Nephron (organoid): ENCODE results near the gene ZNF366.

ENCODE experiments used
- H3K27ac Mint-ChIP-seq, 3 experiments: 2 replicates each; pipeline ENCODE4 v1.8.0; 2020; ENCODE audit warnings: mixed read lengths in 3 of 3, mild to moderate bottlenecking in 2 of 3, moderate library complexity in 1 of 3
- H3K27me3 Mint-ChIP-seq: 2 replicates; pipeline ENCODE4 v1.8.0; 2021; ENCODE audit warnings: low read depth, mild to moderate bottlenecking, moderate library complexity, mixed read lengths
- H3K36me3 Mint-ChIP-seq: 2 replicates; pipeline ENCODE4 v1.8.0; 2020; ENCODE audit warnings: low read depth, mixed read lengths
- H3K4me1 Mint-ChIP-seq: 2 replicates; pipeline ENCODE4 v1.8.0; 2020; ENCODE audit warnings: mixed read lengths
- H3K4me3 Mint-ChIP-seq, 3 experiments: 2 replicates each; pipeline ENCODE4 v1.8.0; 2020; ENCODE audit warnings: mild to moderate bottlenecking in 3 of 3, mixed read lengths in 3 of 3, moderate library complexity in 2 of 3
- H3K9me3 Mint-ChIP-seq: 2 replicates; pipeline ENCODE4 v1.8.0; 2020; ENCODE audit warnings: mixed read lengths
- CTCF ChIP-seq, 3 experiments: fragments of 200-600 bp; sonication (generic); IDR thresholded peaks; one replicate each; pipeline ENCODE4 v1.5.0; 2021; ENCODE audit warnings: antibody characterized with exemption in 3 of 3; ENCODE audit not compliant: unreplicated experiment in 3 of 3

ZNF366 gene

GRCh38 chr5:72540759-72541438 lies 33.7 kb upstream of the ZNF366 start:
- Mint-ChIP-seq H3K4me3 (no peak overlapping the region), H3K36me3 (no peaks in the 10 kb centered on the region), H3K9me3 (peaks cover 13% of the 10 kb centered on the region), H3K4me1 (peaks cover 19% of the 10 kb centered on the region), H3K27me3 (no peaks in the 10 kb centered on the region), H3K27ac (no peak overlapping the region)
- no peak for TF ChIP-seq CTCF (IDR thresholded peaks at IDR 0.05; ENCODE audit: unreplicated experiment in 3 of 3)

- Mint-ChIP-seq H3K27me3 (no peaks in the 10 kb centered on the region), H3K4me3 (no peak overlapping the region), H3K4me1 (peaks cover 19% of the 10 kb centered on the region), H3K9me3 (peaks cover 4% of the 10 kb centered on the region), H3K27ac (no peak overlapping the region), H3K36me3 (no peaks in the 10 kb centered on the region)
- no peak for TF ChIP-seq CTCF (IDR thresholded peaks at IDR 0.05; ENCODE audit: unreplicated experiment in 3 of 3)
Observed at GRCh38 chr5:72539726-72540125, 32.5 kb upstream of the ZNF366 start.

- Mint-ChIP-seq H3K27ac (no peak overlapping the region), H3K4me1 (peaks cover 19% of the 10 kb centered on the region), H3K4me3 (no peak overlapping the region), H3K36me3 (no peaks in the 10 kb centered on the region), H3K27me3 (no peaks in the 10 kb centered on the region), H3K9me3 (peaks cover 4% of the 10 kb centered on the region)
- TF ChIP-seq CTCF (IDR thresholded peaks at IDR 0.05; ENCODE audit: unreplicated experiment in 3 of 3): no peak
Observed at GRCh38 chr5:72539038-72539437, 31.8 kb upstream of the ZNF366 start.

DNA sequence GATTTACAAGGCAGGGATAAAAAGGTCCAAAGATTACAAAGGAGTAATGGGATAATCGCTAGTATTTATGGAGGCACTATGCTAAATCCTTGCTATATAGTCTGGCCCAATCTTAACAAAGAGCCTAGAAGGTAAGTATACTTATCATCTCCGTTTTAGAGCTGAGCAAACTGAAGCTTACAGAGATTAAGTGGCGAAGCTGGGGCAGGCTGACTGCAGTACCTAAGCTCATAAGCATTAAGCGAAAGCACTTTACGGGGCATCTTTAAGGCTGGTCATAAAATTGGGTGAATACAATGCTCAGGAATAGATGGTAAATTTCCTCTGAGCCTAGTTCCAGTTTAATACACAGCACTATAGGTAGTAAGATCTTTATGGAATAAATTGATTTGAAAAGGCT lies 30.0 kb upstream of the ZNF366 start:
- Mint-ChIP-seq H3K4me1 (peaks cover 19% of the 10 kb centered on the region), H3K36me3 (no peaks in the 10 kb centered on the region), H3K9me3 (peaks cover 2% of the 10 kb centered on the region), H3K27me3 (no peaks in the 10 kb centered on the region), H3K27ac (no peak overlapping the region), H3K4me3 (no peak overlapping the region)
- TF ChIP-seq CTCF (IDR thresholded peaks at IDR 0.05; ENCODE audit: unreplicated experiment in 3 of 3): no peak

DNA sequence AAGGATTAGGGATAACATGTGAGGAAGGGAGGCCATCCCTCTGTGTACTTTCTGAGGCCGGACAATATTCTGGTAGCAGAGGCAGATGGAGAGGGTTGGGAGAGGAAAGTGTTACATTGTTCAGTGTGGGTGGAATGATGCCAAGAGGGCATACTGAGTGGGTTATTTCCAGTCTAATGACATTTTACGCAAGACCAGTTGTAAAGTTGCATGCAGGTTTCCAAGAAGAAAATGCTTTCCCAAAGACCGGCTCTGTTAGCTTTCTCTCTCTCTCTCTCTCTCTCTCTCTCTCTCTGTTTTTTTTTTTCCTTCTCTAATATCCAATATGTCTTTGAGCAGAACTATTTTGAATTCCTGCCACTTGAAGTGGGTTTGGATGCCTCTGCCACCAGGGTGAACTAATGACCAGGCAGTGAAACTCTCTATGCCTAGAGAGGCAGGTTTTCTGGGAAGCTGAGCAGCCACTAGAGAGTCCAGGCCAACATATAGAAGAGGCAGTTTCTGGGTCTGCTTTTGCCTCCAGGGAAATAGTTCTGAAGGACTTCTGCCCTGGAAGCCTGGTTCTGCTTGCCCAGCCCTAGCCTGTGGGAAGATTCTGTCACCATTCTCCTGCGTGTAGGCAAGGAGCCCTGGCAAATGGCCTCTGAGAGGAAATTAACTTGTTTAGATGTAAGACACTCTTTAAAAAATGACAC lies 24.4 kb upstream of the ZNF366 start:
- Mint-ChIP-seq H3K4me1 (peaks cover 18% of the 10 kb centered on the region), H3K27me3 (no peaks in the 10 kb centered on the region), H3K4me3 (no peak overlapping the region), H3K9me3 (peaks cover 2% of the 10 kb centered on the region), H3K27ac (peak overlapping the region in 1 of 3 experiments; percentile 2), H3K36me3 (no peaks in the 10 kb centered on the region)
- no peak for TF ChIP-seq CTCF (IDR thresholded peaks at IDR 0.05; ENCODE audit: unreplicated experiment in 3 of 3)

DNA sequence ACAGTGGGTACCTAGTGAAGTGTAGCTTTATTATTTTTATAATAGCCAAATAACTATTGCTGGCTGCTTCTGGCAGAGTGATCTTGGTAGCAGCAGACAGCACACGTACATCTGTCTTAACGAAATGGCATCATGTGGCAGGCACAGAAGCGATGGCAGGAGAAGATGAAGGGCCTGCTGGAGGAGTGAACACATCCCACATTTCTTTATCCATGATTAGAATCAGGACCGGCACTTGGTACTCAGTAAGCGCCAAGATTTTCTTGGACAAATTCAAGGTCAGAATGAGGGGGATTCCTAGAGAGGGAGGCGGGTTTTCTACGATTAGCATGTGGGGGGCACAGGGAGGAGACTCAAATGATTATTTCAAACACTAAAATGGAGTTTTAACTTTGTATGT lies 23.0 kb upstream of the ZNF366 start:
- peaks cover 18% of the 10 kb centered on the region for H3K4me1 Mint-ChIP-seq
- H3K27ac Mint-ChIP-seq: no peak overlapping the region
- no peak overlapping the region for H3K4me3 Mint-ChIP-seq
- H3K36me3 Mint-ChIP-seq: no peaks in the 10 kb centered on the region
- TF ChIP-seq CTCF (IDR thresholded peaks at IDR 0.05; ENCODE audit: unreplicated experiment in 3 of 3): no peak
- H3K27me3 Mint-ChIP-seq: no peaks in the 10 kb centered on the region
- H3K9me3 Mint-ChIP-seq: peaks cover 2% of the 10 kb centered on the region
